Measurements from ENCODE around the gene PPIE. TPM values are rescaled to one million over a fixed set of nuclear protein-coding genes. Genes with fewer than 3 reads are reported as not detected.
"Not testable (repeated sequence)": the region's sequence is repeated elsewhere in the genome, so short reads cannot be mapped to it uniquely, and the experiment has no call there.

The PPIE gene
- total RNA-seq, 1 experiment from 2014 or later, result 36.3 TPM

GRCh38 chr1:39777306-39777705, 38.6 kb downstream of the PPIE start:
- H3K36me3 Mint-ChIP-seq (ENCODE audit: insufficient read depth in 1 of 3, low read depth in 3 of 3), result no peaks in the 10 kb centered on the region

GRCh38 chr1:39777896-39778295, 39.2 kb downstream of the PPIE start:
- H2BK120ac ChIP-seq (ENCODE audit: low read depth, low read length, poor library complexity, severe bottlenecking); H2BK12ac ChIP-seq (ENCODE audit: insufficient read length, low read depth, low read length); H2AFZ ChIP-seq (ENCODE audit: low read length); H3K23ac ChIP-seq (ENCODE audit: insufficient read length, low read depth, low read length); H3K79me1 ChIP-seq (ENCODE audit: insufficient read depth, low read depth, low read length, poor library complexity, severe bottlenecking); H3K14ac ChIP-seq (ENCODE audit: insufficient read depth, low read length); H3K56ac ChIP-seq (ENCODE audit: insufficient read length, low read depth, low read length); H3K4me3 Mint-ChIP-seq; DNase-seq; H3K4me1 Mint-ChIP-seq; H3K9ac ChIP-seq (ENCODE audit: extremely low read depth, insufficient read length, low read length); H3K9me3 ChIP-seq (ENCODE audit: control insufficient read depth, low read depth, low read length); H2BK15ac ChIP-seq (ENCODE audit: low read depth, low read length); H3K18ac ChIP-seq (ENCODE audit: insufficient read length, low read depth, low read length); H3K23me2 ChIP-seq (ENCODE audit: insufficient read length, low read depth, low read length, poor library complexity, severe bottlenecking); H2AK5ac ChIP-seq (ENCODE audit: insufficient read length, low read length); H4K5ac ChIP-seq (ENCODE audit: insufficient read length, low read depth, low read length); H3K4me2 ChIP-seq (ENCODE audit: insufficient read depth, insufficient read length, low read length); H3K9me3 Mint-ChIP-seq; H3K36me3 Mint-ChIP-seq (ENCODE audit: insufficient read depth in 1 of 3, low read depth in 3 of 3); H4K8ac ChIP-seq (replicated peaks; ENCODE audit: insufficient read length, low read depth, low read length); H3K27ac ChIP-seq (ENCODE audit: insufficient read length, low read depth, low read length); H4K91ac ChIP-seq (ENCODE audit: insufficient read length, low read depth, low read length); H3T11ph ChIP-seq (ENCODE audit: low read length); H3K27ac Mint-ChIP-seq; H3K4me1 ChIP-seq (ENCODE audit: insufficient read depth, low read length); H3K27me3 ChIP-seq (ENCODE audit: insufficient read depth, low read length); H2BK20ac ChIP-seq (ENCODE audit: low read depth, low read length, poor library complexity, severe bottlenecking); H2BK5ac ChIP-seq (ENCODE audit: insufficient read length, low read length); H3K79me2 ChIP-seq (ENCODE audit: insufficient read depth, low read length); H4K20me1 ChIP-seq (ENCODE audit: control insufficient read depth, insufficient read depth, insufficient read length); H3K4ac ChIP-seq (ENCODE audit: low read depth, low read length): not testable (repeated sequence)
- peaks cover 56% of the 10 kb centered on the region for H3K27me3 Mint-ChIP-seq (ENCODE audit: low read depth)
- WGBS (ENCODE audit: extremely low coverage, insufficient read length, low lambda C conversion rate), result no CpG with 5 or more reads among the region's 17 CpGs

More at GRCh38 chr1:39777306-39777705, 38.6 kb downstream of the PPIE start:
- Histone ChIP-seq H3K4me1 (ENCODE audit: insufficient read depth, low read length) (no peaks in the 10 kb centered on the region), H4K20me1 (ENCODE audit: control insufficient read depth, insufficient read depth, insufficient read length) (no peaks in the 10 kb centered on the region), H3K23me2 (ENCODE audit: insufficient read length, low read depth, low read length, poor library complexity, severe bottlenecking) (no peaks in the 10 kb centered on the region), H3K56ac (ENCODE audit: insufficient read length, low read depth, low read length) (no peak overlapping the region), H2AK5ac (ENCODE audit: insufficient read length, low read length) (no peak overlapping the region), H2BK12ac (ENCODE audit: insufficient read length, low read depth, low read length) (no peak overlapping the region), H2BK120ac (ENCODE audit: low read depth, low read length, poor library complexity, severe bottlenecking) (no peak overlapping the region), H2BK20ac (ENCODE audit: low read depth, low read length, poor library complexity, severe bottlenecking) (no peak overlapping the region), H4K5ac (ENCODE audit: insufficient read length, low read depth, low read length) (no peak overlapping the region), H3T11ph (ENCODE audit: low read length) (no peak overlapping the region), H3K4ac (ENCODE audit: low read depth, low read length) (no peak overlapping the region), H3K9me3 (ENCODE audit: control insufficient read depth, low read depth, low read length) (no peaks in the 10 kb centered on the region), H3K14ac (ENCODE audit: insufficient read depth, low read length) (no peak overlapping the region), H4K8ac (replicated peaks; ENCODE audit: insufficient read length, low read depth, low read length) (no peak overlapping the region), H3K27me3 (ENCODE audit: insufficient read depth, low read length) (no peaks in the 10 kb centered on the region; the same call in 1 of the 2 replicates), H3K79me1 (ENCODE audit: insufficient read depth, low read depth, low read length, poor library complexity, severe bottlenecking) (no peaks in the 10 kb centered on the region), H2BK15ac (ENCODE audit: low read depth, low read length) (no peak overlapping the region), H3K18ac (ENCODE audit: insufficient read length, low read depth, low read length) (no peak overlapping the region), H3K4me2 (ENCODE audit: insufficient read depth, insufficient read length, low read length) (no peak overlapping the region), H3K23ac (ENCODE audit: insufficient read length, low read depth, low read length) (no peak overlapping the region), H3K79me2 (ENCODE audit: insufficient read depth, low read length) (no peaks in the 10 kb centered on the region), H2BK5ac (ENCODE audit: insufficient read length, low read length) (no peak overlapping the region), H3K9ac (ENCODE audit: extremely low read depth, insufficient read length, low read length) (no peak overlapping the region), H2AFZ (ENCODE audit: low read length) (no peak overlapping the region), H3K27ac (ENCODE audit: insufficient read length, low read depth, low read length) (no peak overlapping the region), H4K91ac (ENCODE audit: insufficient read length, low read depth, low read length) (no peak overlapping the region)
- H3K27ac Mint-ChIP-seq, result no peak overlapping the region; a peak in 1 of 7 replicates
- no peak for TF ChIP-seq CTCF (conservative IDR thresholded peaks at IDR 0.05)
- no CpG with 5 or more reads among the region's 4 CpGs for WGBS (ENCODE audit: extremely low coverage, insufficient read length, low lambda C conversion rate)
- H3K27me3 Mint-ChIP-seq (ENCODE audit: low read depth), result peaks cover 50% of the 10 kb centered on the region
- no peaks in the 10 kb centered on the region for H3K9me3 Mint-ChIP-seq
- no peak overlapping the region for H3K4me3 Mint-ChIP-seq
- no peak for DNase-seq
- H3K4me1 Mint-ChIP-seq, result peaks cover 0 to 4% of the 10 kb centered on the region in 2 experiments; a peak in 2 of 4 replicates
